ENCODE results near the gene KLHL8.
A peak's percentile ranks its signal among the peaks of the same experiment; 100 is the strongest.
"Not testable (repeated sequence)": the region's sequence is repeated elsewhere in the genome, so short reads cannot be mapped to it uniquely, and the experiment has no call there.

The KLHL8 gene

DNA sequence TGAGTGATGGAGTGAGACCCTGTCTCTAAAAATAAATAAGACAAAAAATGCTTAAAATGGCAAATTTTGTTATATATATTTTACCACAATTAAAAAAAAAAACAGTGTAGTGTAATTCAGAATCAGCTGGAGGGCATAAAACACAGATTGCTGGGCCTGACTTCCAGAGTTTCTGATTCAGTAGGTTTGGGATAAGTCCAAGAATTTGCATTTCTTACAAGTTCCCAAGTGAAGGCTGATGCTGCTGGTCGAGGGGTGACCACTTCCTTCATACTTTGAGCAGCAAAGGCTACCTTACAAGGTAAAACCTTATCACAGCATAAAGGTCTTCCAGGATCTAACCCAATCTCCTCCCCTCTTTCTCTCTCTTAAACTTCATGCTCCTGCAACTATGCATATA is 40.7 kb downstream of the KLHL8 start:
- DNase-seq (ENCODE audit: low read depth): peak; percentile 43

GRCh38 chr4:87174672-87175071 is 45.7 kb downstream of the KLHL8 start:
- no peak for DNase-seq (ENCODE audit: low read depth)

DNA sequence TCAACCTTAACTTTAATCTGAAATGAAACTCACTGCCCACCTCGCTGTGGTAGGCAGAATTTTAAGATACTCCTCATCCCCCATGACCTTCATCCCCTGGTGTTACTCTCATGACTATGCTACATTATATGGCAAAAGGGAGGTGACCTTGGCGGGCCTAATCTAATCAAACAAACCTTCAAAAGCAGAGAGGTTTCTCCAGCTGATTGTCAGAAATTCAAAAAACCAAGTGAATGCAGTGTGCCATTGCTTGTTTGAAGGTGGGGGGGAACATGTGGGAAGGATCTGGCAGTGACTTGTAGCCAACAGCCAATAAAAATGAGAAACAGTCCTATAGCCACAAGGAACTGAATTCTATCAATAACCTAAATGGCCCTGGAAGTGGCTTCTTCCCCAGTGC is 48.5 kb downstream of the KLHL8 start:
- DNase-seq (ENCODE audit: low read depth): no peak

DNA sequence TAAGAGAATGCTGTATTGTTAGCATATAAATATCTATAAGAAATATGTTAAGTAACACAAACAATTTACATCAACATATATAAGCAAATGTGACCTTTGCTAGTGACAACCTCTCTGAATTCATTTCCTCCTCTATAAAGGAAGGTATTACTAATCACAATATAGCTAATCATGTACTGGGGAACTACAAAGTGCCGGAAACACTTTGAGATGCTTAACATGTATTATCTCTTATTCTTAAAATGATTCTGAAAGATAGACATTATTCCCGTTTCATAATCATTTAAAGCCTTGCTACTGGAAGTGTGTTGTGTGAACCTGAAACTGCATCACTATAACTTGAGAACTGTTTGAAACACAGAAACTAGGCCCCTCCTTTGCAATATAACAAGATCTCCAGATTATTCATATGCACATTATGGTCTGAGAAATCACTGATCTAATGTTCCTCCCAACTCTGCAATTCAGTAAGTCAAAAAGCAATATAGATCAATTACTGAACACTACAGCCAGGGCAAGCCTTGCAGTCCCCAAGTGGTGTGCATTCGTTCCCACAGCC is 54.0 kb downstream of the KLHL8 start:
- no peak for DNase-seq (ENCODE audit: low read depth)

GRCh38 chr4:87165892-87166291 is 54.5 kb downstream of the KLHL8 start:
- no peak for DNase-seq (ENCODE audit: low read depth)

- no peak for DNase-seq (ENCODE audit: low read depth)
Measured at GRCh38 chr4:87153078-87153870, 67.1 kb downstream of the KLHL8 start.

DNA sequence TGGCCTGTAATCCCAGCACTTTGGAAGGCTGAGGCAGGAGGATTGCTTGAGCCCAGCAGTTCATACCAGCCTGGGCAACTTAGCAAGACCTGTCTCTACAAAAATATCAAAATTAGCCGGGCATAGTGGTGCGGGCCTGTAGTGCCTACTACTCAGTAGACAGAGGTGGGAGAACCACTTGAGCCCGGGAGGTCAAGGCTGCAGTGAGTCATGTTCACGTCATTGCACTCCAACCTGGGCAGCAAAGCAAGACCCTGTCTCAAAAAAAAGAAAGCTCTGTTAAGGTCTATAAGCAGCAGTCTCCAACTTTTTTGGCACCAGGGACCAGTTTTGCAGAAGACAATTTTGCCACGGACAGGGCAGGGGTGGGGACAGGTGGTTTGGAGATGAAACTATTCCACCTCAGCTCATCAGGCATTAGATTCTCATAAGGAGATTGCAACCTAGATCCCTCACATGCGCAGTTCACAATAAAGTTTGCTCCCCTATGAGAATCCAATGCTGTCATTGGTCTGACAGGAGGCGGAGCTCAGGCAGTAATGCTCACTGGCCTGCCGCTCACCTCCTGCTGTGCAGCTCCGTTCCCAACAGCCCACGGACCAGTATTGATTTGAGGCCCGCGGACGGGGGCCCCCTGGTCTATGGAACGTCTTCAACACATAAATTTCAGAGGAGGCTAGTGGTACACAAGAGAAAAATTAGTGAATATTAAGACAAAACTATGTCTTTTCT is 67.9 kb downstream of the KLHL8 start:
- no peak for DNase-seq (ENCODE audit: low read depth)

GRCh38 chr4:87151730-87152129 is 68.7 kb downstream of the KLHL8 start:
- DNase-seq (ENCODE audit: low read depth): no peak

GRCh38 chr4:87150498-87151261 is 69.7 kb downstream of the KLHL8 start:
- DNase-seq (ENCODE audit: low read depth): peak; percentile 74

DNA sequence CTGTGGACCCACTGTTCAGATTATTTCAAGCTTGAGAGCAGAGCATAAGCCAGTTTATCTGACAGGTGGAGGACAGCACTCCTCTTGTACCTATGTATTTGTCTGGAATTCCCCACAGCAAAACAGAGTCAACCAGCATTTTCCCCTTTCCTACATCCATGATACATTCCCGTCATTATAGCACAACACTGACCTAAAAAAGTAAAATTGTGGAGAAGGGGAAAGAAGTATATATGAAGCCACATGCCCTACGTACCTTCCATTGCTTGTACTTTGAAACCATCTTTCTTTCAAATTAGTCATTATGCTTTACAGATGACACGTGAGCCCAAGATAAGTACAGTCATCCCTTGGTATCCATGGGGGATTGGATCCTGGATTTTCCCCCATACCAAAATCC is 73.3 kb downstream of the KLHL8 start:
- no peak for DNase-seq (ENCODE audit: low read depth)

- DNase-seq (ENCODE audit: low read depth): not testable (repeated sequence)
Measured at GRCh38 chr4:87145934-87146333, 74.5 kb downstream of the KLHL8 start.

- DNase-seq (ENCODE audit: low read depth): no peak
Measured at GRCh38 chr4:87144356-87144755, 76.1 kb downstream of the KLHL8 start.

GRCh38 chr4:87141428-87141827 is 79.0 kb downstream of the KLHL8 start:
- DNase-seq (ENCODE audit: low read depth): no peak

- DNase-seq (ENCODE audit: low read depth): no peak
Measured at GRCh38 chr4:87134122-87134521, 86.3 kb downstream of the KLHL8 start.

DNA sequence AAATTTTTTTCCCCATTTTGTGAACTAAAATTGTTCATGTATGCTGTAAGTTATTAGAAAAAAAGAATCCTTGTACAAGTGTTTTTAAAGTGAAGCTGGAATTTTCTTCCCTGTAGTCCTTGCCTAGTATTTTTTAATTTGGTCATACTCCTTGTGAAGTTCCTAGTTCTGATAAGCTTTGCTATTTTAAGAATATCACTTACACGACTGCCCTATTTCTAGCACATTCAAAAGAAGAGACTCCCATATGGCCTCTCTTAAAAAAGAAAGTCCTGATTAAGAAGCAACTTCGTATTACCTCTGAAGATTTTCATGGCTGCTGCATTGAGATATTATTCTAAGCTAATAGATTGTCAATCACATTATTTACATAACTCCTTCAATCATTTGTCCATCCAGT is 87.2 kb downstream of the KLHL8 start:
- DNase-seq (ENCODE audit: low read depth): no peak

DNA sequence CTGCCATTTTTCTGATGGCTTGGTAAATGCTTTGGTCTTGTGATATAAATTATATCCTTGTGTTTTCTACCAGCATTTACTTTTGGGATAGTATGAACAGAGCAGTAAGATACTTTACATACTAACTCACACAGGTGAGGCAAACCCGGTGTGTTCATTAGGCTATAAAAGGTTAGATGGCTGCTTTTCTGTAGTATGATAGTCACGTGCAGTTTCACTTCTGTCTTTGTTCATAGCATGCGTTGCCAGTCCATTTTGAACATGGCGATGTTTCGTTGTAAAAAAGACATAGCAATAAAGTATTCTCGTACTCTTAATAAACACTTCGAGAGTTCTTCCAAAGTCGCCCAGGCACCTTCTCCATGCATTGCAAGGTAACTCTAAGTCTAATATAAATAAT is 88.4 kb downstream of the KLHL8 start:
- no peak for DNase-seq (ENCODE audit: low read depth)

DNA sequence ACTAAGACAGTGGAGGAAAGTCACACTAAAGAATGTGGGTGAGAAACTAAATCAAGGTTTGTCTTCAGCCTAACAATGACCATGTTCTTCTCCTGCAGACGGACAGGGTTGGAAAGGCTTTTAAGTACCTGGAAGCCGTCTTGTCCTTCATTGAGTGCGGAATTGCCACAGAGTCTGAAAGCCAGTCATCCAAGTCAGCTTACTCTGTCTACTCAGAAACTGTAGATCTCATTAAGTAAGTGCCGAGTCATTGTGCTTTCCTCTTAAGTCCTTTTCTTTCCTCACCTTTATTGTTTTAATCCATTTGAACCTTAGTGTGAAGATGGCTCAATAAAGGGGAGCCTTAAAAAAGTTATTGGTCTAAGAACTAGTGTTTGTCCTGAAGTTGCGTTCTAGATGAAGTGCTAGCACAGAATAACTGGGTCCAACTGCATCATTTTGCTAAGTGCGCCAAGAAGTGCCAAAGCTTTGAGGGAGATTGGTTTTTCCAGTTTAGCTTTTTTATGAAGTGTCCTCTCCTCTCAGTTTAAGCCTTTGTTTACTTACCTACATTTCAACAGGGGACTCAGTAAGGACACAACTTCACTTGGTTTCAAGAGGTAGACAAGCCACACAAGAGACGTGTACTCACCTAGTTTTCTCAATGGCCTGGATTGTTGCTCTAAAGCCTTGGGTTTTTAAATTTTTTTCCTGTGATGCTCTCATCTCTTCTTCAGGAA is 89.3 kb downstream of the KLHL8 start:
- no peak for DNase-seq (ENCODE audit: low read depth)

- no peak for DNase-seq (ENCODE audit: low read depth)
Measured at GRCh38 chr4:87129681-87130080, 90.7 kb downstream of the KLHL8 start.

DNA sequence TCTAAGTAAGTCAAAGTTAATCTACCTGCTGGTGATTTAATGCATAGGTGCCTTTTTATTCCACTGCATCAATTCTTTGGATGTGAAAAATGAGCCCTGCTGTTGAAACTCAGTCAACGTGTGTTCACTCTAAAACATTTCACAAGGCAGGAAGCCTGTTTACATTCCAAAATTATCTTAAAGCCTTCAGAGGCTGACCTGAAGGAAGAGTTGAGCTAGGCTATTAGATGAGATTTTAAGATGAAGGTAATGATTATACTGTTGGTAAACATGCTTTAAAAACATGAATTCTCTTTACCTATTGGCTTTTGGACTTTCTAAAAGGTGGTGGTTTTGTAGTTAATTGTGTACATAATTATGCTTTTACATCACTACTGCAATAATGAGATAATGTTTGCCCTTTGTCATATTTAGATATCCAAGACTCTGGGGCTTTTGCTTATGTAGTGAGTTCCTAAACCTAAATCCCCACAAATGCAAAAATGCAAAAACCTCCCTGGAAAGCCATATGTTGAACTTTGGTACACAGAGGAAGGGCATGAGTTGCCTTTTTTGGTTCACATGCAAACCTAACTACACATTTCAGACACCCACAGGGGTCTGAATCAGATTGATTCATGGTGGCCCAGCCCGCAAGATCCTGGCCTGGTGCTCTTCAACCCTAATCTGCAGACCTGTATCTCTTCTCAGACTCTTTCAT is 92.3 kb downstream of the KLHL8 start:
- peak; percentile 34 for DNase-seq (ENCODE audit: low read depth)

DNA sequence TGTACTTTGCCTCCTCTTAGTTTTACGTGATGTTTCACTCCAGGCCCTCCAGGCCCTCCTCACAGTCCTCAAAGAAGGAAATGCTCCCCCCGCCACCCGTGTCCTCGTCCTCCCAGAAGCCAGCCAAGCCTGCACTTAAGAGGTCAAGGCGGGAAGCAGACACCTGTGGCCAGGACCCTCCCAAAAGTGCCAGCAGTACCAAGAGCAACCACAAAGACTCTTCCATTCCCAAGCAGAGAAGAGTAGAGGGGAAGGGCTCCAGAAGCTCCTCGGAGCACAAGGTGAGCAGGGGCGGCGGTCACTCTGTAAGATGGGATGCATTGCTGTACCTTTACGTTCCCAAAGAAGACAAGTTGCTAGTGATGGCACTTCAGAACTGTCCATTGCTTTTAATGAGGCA is 94.4 kb downstream of the KLHL8 start:
- DNase-seq (ENCODE audit: low read depth): no peak

GRCh38 chr4:87122252-87122651 is 98.2 kb downstream of the KLHL8 start:
- peak; percentile 46 for DNase-seq (ENCODE audit: low read depth)

All from iris pigment epithelial cell (primary cell).